ENCODE results near the gene OAT. TPM values are rescaled to one million over a fixed set of nuclear protein-coding genes. Genes with fewer than 3 reads are reported as not detected.

Gene OAT
- total and polyA plus RNA-seq, 7 donors: 37.9 to 147 (median 117) TPM

DNA sequence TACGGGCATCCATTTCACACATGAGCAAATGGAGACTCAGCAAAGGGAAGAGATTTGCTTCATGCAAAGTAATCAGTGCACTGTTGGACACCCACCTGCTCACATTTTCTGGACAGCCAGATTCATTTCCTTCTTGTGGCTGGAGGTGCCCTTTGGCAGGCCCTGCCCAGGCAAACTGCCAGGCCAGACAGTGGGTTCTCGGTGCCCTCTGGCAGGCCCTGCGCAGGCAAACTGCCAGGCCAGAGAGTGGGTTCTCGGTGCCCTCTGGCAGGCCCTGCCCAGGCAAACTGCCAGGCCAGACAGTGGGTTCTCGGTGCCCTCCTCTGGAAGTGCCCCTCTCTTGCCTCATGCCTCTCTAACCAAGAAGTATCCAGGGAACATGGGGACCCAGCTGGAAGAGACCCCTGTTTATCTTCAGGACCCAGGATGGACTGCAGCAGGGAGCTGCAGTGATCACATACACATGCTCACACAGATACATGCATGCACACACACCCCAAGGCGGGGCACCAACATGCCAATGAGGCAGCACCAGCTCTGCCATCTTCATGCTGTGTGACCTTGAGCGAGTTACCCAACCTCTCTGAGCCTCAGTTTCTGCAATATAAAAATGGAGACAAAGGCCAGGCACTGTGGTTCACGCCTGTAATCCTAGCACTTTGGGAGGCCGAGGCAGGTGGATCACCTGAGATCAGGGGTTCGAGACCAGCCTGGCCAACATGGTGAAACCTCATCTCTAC, 67.1 kb downstream of the OAT start:
- H3K27me3 ChIP-seq: no peaks in the 10 kb centered on the region
- H3K4me3 ChIP-seq: no peak overlapping the region
- no peak for DNase-seq
- WGBS, 2 donors: 74 to 84% methylated on average over 10 of the region's 10 CpGs
- TF ChIP-seq, protein P1, sequence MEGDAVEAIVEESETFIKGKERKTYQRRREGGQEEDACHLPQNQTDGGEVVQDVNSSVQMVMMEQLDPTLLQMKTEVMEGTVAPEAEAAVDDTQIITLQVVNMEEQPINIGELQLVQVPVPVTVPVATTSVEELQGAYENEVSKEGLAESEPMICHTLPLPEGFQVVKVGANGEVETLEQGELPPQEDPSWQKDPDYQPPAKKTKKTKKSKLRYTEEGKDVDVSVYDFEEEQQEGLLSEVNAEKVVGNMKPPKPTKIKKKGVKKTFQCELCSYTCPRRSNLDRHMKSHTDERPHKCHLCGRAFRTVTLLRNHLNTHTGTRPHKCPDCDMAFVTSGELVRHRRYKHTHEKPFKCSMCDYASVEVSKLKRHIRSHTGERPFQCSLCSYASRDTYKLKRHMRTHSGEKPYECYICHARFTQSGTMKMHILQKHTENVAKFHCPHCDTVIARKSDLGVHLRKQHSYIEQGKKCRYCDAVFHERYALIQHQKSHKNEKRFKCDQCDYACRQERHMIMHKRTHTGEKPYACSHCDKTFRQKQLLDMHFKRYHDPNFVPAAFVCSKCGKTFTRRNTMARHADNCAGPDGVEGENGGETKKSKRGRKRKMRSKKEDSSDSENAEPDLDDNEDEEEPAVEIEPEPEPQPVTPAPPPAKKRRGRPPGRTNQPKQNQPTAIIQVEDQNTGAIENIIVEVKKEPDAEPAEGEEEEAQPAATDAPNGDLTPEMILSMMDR (IDR thresholded peaks at IDR 0.05): no peak
- TF ChIP-seq EP300 (IDR thresholded peaks at IDR 0.05): no peak
- no peak for TF ChIP-seq POLR2AphosphoS5 (IDR thresholded peaks at IDR 0.05)
- TF ChIP-seq POLR2A (IDR thresholded peaks at IDR 0.05): no peak
- H3K36me3 ChIP-seq: no peaks in the 10 kb centered on the region
- H3K4me1 ChIP-seq: peaks cover 0 to 3% (median 0%) of the 10 kb centered on the region in 4 donors
- no peaks in the 10 kb centered on the region for H3K9me3 ChIP-seq
- intact Hi-C loops (cut with DNase I): no loop called here
- H3K27ac ChIP-seq: no peak overlapping the region

DNA sequence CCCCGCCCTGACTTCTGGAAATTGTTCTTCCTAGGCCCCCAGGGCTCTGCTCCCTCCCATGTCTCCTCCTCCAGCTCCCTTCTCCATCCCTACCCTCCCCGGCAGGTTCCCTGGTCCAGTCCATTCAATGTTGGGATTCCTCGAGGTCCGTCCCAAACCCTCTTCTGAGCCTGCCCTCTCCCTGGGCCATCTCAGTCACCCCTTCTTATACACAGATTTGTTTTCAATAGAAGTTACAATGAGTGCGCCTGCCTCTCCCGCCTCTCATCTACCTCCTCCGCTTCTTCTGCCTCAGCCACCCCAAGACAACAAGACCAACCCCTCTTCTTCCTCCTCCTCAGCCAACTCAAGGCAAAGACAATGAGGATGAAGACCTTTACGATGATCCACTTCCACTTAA, 67.9 kb downstream of the OAT start:
- Histone ChIP-seq H3K36me3 (no peaks in the 10 kb centered on the region), H3K9me3 (no peaks in the 10 kb centered on the region), H3K27ac (no peak overlapping the region), H3K27me3 (no peaks in the 10 kb centered on the region), H3K4me3 (no peak overlapping the region), H3K4me1 (peaks cover 0 to 3% (median 0%) of the 10 kb centered on the region in 4 donors)
- DNase-seq: peak; percentile 44
- intact Hi-C loops (cut with DNase I): no loop called here
- TF ChIP-seq EP300 (IDR thresholded peaks at IDR 0.05) (no peak), POLR2AphosphoS5 (IDR thresholded peaks at IDR 0.05) (no peak), POLR2A (IDR thresholded peaks at IDR 0.05) (no peak)
- TF ChIP-seq, protein P1 (IDR thresholded peaks at IDR 0.05): no peak
- 93 to 95% methylated on average over 8 of the region's 8 CpGs for WGBS, 2 donors

DNA sequence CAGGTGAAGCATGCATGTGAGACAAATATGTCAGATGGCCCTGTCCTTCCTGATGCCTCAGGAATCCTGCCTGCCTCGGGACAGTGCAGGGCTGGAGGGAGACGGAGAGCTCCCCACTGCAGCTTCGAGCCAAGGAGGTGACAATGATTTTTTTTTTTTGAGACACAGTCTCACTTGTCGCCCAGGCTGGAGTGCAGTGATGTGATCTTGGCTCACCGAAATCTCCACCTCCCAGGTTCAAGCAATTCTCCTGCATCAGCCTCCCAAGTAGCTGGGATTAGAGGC, 68.8 kb downstream of the OAT start:
- H3K4me1 ChIP-seq: peaks cover 0 to 3% (median 0%) of the 10 kb centered on the region in 4 donors
- intact Hi-C loops (cut with DNase I): no loop called here
- 77 to 89% methylated on average over 5 of the region's 5 CpGs for WGBS, 2 donors
- TF ChIP-seq EP300 (IDR thresholded peaks at IDR 0.05) (no peak), POLR2A (IDR thresholded peaks at IDR 0.05) (no peak), POLR2AphosphoS5 (IDR thresholded peaks at IDR 0.05) (no peak)
- TF ChIP-seq, protein P1 (IDR thresholded peaks at IDR 0.05): no peak
- H3K27ac ChIP-seq: no peak overlapping the region
- no peaks in the 10 kb centered on the region for H3K36me3 ChIP-seq
- H3K9me3 ChIP-seq: no peaks in the 10 kb centered on the region
- H3K4me3 ChIP-seq: no peak overlapping the region
- peak; percentile 35 for DNase-seq
- H3K27me3 ChIP-seq: no peaks in the 10 kb centered on the region

DNA sequence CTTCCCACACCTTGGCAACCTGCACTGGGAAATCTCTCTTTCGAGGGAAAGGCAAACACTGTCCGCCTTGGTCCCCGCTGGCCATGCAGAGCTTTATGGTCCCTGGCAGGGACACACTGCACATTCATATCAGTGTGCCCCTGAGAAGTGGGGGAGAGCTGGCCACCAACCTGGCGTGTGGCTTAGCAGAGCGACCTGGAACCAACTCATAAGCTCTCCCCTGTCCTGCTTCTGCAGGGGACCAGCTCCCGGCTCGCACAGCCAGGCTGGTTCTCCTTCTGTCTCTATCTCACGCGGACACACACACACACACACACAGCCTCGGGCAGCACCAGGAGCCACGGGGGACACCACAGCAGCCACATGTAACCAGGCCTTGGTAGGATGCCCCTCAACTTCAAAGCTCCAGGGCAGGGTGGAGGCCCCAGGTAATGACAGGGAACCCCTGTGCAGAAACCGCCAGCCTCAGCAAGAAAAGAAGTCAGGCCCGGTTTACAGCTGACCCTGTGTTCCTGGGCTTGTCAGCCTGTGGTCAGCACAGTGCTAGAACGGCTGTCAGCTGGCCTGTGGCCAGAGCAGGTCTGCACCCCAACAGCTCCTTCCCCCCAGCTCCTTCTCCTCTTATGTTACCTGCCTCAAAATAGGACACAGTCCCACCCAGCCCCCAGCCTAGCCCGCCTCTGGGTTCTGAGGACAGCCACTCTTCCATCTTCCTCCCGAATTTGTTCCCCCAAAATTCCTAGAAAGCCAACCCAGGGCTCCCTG, 69.3 kb downstream of the OAT start:
- WGBS, 2 donors: 74 to 85% methylated on average over 16 of the region's 16 CpGs
- Histone ChIP-seq H3K4me1 (peaks cover 0 to under 1% (median 0%) of the 10 kb centered on the region in 4 donors), H3K27me3 (no peaks in the 10 kb centered on the region), H3K27ac (no peak overlapping the region), H3K9me3 (no peaks in the 10 kb centered on the region), H3K36me3 (no peaks in the 10 kb centered on the region), H3K4me3 (no peak overlapping the region)
- DNase-seq: peak; percentile 43
- intact Hi-C loops (cut with DNase I): no loop called here
- TF ChIP-seq POLR2A (IDR thresholded peaks at IDR 0.05) (no peak), POLR2AphosphoS5 (IDR thresholded peaks at IDR 0.05) (no peak)
- TF ChIP-seq, protein P1 (IDR thresholded peaks at IDR 0.05): no peak
